H1 (cell line): ENCODE data around the gene ANKRD2. TPM values are rescaled to one million over a fixed set of nuclear protein-coding genes. Genes with fewer than 3 reads are reported as not detected.

Source experiments
- CREB1 ChIP-seq: IDR thresholded peaks from 2 replicates; pipeline ENCODE4 v1.6.1; 2012; ENCODE audit warnings: inconsistent platforms
- GABPA ChIP-seq: IDR thresholded peaks from 2 replicates; pipeline ENCODE4 v1.6.1; 2011; ENCODE audit warnings: mild to moderate bottlenecking, low read length, moderate library complexity, borderline replicate concordance; ENCODE audit not compliant: insufficient read depth
- KDM5A ChIP-seq: fragments of 200-600 bp; IDR thresholded peaks from 2 replicates; pipeline ENCODE4 v1.7.1; 2012; ENCODE audit warnings: mild to moderate bottlenecking, low read length, inconsistent platforms, mixed read lengths
- POU5F1 ChIP-seq: IDR thresholded peaks from 2 replicates; pipeline ENCODE4 v1.6.1; 2011; ENCODE audit warnings: low read depth, mild to moderate bottlenecking, low read length, moderate library complexity
- SP1 ChIP-seq: IDR thresholded peaks from 2 replicates; pipeline ENCODE4 v1.6.1; 2011; ENCODE audit warnings: low read depth, low read length
- polyA plus RNA-seq, 7 experiments: library from polyadenylated mRNA; depleted of rRNA in 3 of 7; stranded (reverse) in 5 of 7; unstranded in 2 of 7; fragments of >200 nt in 5 of 7; fragments of 200-250 nt in 2 of 7; gene quantifications; 1 replicate in 5 of 7; 2 replicates in 1 of 7; 4 replicates in 1 of 7; pipeline versions ENCODE4 v1.2.1 to v1.2.3, GENCODE V29; 2011 to 2013; ENCODE audit warnings: missing spikeins in 2 of 7, mixed read lengths in 2 of 7
- total RNA-seq: library from RNA; stranded (reverse); fragmentation: NEBNext Ultra II Directional; extraction: Animal tissue kit (Norgen Biotek cat#: 25700); gene quantifications from 2 replicates; pipeline ENCODE4 v1.2.1, GENCODE V29; 2021
- TF ChIP-seq, protein P1 (sequence below): IDR thresholded peaks from 2 replicates; pipeline ENCODE4 v1.6.1; 2011; ENCODE audit warnings: low read length, improper control_type of control experiment

The ANKRD2 gene
- total and polyA plus RNA-seq, 2 of the 8 experiments (the other 6 are each of a cell fraction or from before 2014, with no cell fraction given) = not detected

DNA sequence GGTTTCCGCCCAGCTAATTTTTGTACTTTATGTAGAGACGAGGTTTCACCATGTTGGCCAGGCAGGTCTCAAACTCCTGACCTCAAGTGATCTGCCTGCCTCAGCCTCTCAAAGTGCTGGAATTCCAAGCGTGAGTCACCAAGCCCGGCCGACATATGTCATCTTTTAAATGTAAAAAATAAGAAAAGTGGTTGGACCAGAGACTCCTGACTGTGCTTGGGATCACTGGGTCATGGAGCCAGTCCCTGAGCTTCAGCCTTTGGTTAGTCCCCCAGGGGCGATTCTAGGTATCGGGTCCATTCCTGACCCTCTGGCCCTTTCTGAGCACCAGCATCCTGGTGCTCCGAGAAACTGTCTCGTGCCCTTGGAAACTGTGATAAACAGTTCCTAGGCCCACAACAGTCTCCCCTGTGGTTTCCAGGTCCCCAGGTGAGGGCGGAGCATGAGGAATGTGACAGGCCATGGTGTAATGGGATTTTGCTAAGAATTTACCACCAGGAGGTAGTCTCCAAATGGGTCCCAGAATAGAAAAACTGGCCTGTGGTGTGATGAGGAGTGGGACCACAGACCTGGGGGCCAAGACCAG lies 41.1 kb upstream of the ANKRD2 start (continued):
- TF ChIP-seq, protein P1, sequence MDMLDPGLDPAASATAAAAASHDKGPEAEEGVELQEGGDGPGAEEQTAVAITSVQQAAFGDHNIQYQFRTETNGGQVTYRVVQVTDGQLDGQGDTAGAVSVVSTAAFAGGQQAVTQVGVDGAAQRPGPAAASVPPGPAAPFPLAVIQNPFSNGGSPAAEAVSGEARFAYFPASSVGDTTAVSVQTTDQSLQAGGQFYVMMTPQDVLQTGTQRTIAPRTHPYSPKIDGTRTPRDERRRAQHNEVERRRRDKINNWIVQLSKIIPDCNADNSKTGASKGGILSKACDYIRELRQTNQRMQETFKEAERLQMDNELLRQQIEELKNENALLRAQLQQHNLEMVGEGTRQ = no peak
- TF ChIP-seq GABPA = no peak
- TF ChIP-seq KDM5A = no peak
- no peak for TF ChIP-seq POU5F1
- no peak for TF ChIP-seq SP1
- no peak for TF ChIP-seq CREB1
